ENCODE results near the gene PITPNC1.

DNA sequence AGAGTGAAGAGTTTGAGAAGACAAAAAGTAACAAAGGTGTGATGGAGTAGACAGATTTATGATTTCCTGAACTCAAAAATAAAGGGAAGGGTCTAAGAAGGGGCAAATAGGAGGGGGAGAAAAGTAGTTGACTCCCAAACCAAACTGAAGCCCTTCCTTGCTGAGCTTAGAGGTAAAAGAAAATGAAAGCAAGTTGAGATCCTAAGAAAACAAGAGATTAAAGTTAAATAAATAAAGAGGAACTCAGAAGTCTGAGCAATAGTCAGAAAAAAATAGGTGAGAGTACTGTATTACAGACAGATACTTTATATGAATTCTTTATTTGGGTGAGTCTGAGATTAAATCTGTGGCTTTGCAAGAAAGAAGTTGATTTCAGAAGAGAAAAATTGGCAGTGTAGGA is 7.4 kb upstream of the PITPNC1 start:
- TF ChIP-seq POLR2AphosphoS5 (IDR thresholded peaks at IDR 0.05) (no peak), EP300 (IDR thresholded peaks at IDR 0.05) (no peak), POLR2A (IDR thresholded peaks at IDR 0.05) (no peak)
- TF ChIP-seq, protein P1, sequence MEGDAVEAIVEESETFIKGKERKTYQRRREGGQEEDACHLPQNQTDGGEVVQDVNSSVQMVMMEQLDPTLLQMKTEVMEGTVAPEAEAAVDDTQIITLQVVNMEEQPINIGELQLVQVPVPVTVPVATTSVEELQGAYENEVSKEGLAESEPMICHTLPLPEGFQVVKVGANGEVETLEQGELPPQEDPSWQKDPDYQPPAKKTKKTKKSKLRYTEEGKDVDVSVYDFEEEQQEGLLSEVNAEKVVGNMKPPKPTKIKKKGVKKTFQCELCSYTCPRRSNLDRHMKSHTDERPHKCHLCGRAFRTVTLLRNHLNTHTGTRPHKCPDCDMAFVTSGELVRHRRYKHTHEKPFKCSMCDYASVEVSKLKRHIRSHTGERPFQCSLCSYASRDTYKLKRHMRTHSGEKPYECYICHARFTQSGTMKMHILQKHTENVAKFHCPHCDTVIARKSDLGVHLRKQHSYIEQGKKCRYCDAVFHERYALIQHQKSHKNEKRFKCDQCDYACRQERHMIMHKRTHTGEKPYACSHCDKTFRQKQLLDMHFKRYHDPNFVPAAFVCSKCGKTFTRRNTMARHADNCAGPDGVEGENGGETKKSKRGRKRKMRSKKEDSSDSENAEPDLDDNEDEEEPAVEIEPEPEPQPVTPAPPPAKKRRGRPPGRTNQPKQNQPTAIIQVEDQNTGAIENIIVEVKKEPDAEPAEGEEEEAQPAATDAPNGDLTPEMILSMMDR (IDR thresholded peaks at IDR 0.05) = no peak

Measured in gastroesophageal sphincter (tissue), 3 donors.